ENCODE results near the gene CCDC152.

DNA sequence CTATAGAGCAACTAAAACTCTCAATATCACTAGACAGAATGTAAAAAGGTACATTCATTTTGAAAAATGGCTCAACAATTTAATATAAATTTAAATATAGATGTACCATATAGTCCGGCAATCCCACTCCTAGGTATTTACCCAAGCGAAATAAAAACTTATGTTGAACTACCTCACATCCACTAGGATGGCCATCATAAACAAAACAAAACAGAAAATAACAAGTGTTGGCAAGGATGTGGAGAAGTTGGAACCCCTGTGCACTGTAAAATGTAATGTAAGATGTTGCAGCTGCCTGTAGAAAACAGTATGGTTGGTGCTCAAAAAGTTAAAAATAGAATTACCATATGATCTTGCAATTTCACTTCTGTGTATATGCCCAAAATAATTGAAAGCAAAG, 91.9 kb downstream of the CCDC152 start:
- TF ChIP-seq, protein P1, sequence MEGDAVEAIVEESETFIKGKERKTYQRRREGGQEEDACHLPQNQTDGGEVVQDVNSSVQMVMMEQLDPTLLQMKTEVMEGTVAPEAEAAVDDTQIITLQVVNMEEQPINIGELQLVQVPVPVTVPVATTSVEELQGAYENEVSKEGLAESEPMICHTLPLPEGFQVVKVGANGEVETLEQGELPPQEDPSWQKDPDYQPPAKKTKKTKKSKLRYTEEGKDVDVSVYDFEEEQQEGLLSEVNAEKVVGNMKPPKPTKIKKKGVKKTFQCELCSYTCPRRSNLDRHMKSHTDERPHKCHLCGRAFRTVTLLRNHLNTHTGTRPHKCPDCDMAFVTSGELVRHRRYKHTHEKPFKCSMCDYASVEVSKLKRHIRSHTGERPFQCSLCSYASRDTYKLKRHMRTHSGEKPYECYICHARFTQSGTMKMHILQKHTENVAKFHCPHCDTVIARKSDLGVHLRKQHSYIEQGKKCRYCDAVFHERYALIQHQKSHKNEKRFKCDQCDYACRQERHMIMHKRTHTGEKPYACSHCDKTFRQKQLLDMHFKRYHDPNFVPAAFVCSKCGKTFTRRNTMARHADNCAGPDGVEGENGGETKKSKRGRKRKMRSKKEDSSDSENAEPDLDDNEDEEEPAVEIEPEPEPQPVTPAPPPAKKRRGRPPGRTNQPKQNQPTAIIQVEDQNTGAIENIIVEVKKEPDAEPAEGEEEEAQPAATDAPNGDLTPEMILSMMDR (IDR thresholded peaks at IDR 0.05 in 4 of 5, conservative IDR thresholded peaks at IDR 0.05 in 1 of 5), result no peak
- no peak for TF ChIP-seq POLR2A (IDR thresholded peaks at IDR 0.05)

Data from gastrocnemius medialis (tissue), 4 donors.